ENCODE data around the gene MTHFSD. TPM values are rescaled to one million over a fixed set of nuclear protein-coding genes. Genes with fewer than 3 reads are reported as not detected.

Gene MTHFSD
- total RNA-seq, 1 experiment from 2014 or later, result 4.7 TPM

DNA sequence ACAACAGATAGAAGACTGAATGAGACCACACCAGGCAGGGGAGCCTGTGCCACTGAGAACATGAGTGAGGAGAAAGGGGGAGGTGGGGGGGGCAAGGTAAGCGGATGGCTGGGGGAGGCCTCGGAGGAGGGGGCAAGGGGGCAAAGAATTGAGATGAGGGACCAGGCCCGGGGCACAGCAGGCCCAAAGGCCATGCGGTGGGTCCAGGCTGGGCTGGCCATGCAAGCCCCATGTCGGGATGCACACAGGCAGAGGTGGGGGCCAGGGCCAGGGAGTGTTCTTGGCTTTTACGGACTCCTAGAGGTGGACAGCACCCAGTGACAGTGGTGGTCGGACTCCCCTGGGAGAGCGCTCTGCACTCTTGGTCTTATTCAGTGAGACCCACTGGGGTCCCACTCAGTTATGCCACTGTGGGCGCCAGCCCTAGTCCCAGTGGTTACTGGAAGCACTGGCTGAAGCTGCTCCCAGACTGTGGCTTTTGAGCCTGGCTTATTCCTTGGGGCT is 4.8 kb upstream of the MTHFSD start:
- DNase-seq, result no peak
- H3K36me3 Mint-ChIP-seq (ENCODE audit: insufficient read depth in 1 of 3, low read depth in 3 of 3), result no peaks in the 10 kb centered on the region

More for the DNA sequence above, 4.8 kb upstream of the MTHFSD start:
- no peak overlapping the region for H2AFZ ChIP-seq (ENCODE audit: low read length)
- H4K5ac ChIP-seq (ENCODE audit: insufficient read length, low read depth, low read length), result no peak overlapping the region
- H3K4me1 ChIP-seq (ENCODE audit: insufficient read depth, low read length), result no peaks in the 10 kb centered on the region
- no peak overlapping the region for H2AK5ac ChIP-seq (ENCODE audit: insufficient read length, low read length)
- no peak overlapping the region for H2BK15ac ChIP-seq (ENCODE audit: low read depth, low read length)
- H2BK120ac ChIP-seq (ENCODE audit: low read depth, low read length, poor library complexity, severe bottlenecking), result no peak overlapping the region
- no peak overlapping the region for H3K9ac ChIP-seq (ENCODE audit: extremely low read depth, insufficient read length, low read length)
- H2BK12ac ChIP-seq (ENCODE audit: insufficient read length, low read depth, low read length), result no peak overlapping the region
- Mint-ChIP-seq H3K27me3 (ENCODE audit: low read depth) (peaks cover 29% of the 10 kb centered on the region), H3K4me3 (no peak overlapping the region), H3K9me3 (peaks cover 0 to 3% of the 10 kb centered on the region in 2 experiments; a peak in 1 of 5 replicates), H3K4me1 (peaks cover 12 to 25% of the 10 kb centered on the region in 2 experiments), H3K27ac (no peak overlapping the region)
- H3K23me2 ChIP-seq (ENCODE audit: insufficient read length, low read depth, low read length, poor library complexity, severe bottlenecking), result peaks cover 12% of the 10 kb centered on the region
- no peak overlapping the region for H3K56ac ChIP-seq (ENCODE audit: insufficient read length, low read depth, low read length)
- no peaks in the 10 kb centered on the region for H4K20me1 ChIP-seq (ENCODE audit: control insufficient read depth, insufficient read depth, insufficient read length)
- H3K14ac ChIP-seq (ENCODE audit: insufficient read depth, low read length), result no peak overlapping the region
- H3K23ac ChIP-seq (ENCODE audit: insufficient read length, low read depth, low read length), result no peak overlapping the region
- H3K27me3 ChIP-seq (ENCODE audit: insufficient read depth, low read length), result peaks cover 7% of the 10 kb centered on the region
- H3K79me2 ChIP-seq (ENCODE audit: insufficient read depth, low read length), result no peaks in the 10 kb centered on the region
- H2BK5ac ChIP-seq (ENCODE audit: insufficient read length, low read length), result no peak overlapping the region
- no peak overlapping the region for H4K8ac ChIP-seq (replicated peaks; ENCODE audit: insufficient read length, low read depth, low read length)
- H3K18ac ChIP-seq (ENCODE audit: insufficient read length, low read depth, low read length), result no peak overlapping the region
- no peak overlapping the region for H3K4ac ChIP-seq (ENCODE audit: low read depth, low read length)
- no peak overlapping the region for H3K27ac ChIP-seq (ENCODE audit: insufficient read length, low read depth, low read length)
- WGBS (ENCODE audit: extremely low coverage, insufficient read length, low lambda C conversion rate), result no CpG with 5 or more reads among the region's 9 CpGs
- H3T11ph ChIP-seq (ENCODE audit: low read length), result no peak overlapping the region
- no peak overlapping the region for H2BK20ac ChIP-seq (ENCODE audit: low read depth, low read length, poor library complexity, severe bottlenecking)
- no peaks in the 10 kb centered on the region for H3K79me1 ChIP-seq (ENCODE audit: insufficient read depth, low read depth, low read length, poor library complexity, severe bottlenecking)
- no peak overlapping the region for H4K91ac ChIP-seq (ENCODE audit: insufficient read length, low read depth, low read length)
- H3K9me3 ChIP-seq (ENCODE audit: control insufficient read depth, low read depth, low read length), result no peaks in the 10 kb centered on the region
- TF ChIP-seq, protein P1, sequence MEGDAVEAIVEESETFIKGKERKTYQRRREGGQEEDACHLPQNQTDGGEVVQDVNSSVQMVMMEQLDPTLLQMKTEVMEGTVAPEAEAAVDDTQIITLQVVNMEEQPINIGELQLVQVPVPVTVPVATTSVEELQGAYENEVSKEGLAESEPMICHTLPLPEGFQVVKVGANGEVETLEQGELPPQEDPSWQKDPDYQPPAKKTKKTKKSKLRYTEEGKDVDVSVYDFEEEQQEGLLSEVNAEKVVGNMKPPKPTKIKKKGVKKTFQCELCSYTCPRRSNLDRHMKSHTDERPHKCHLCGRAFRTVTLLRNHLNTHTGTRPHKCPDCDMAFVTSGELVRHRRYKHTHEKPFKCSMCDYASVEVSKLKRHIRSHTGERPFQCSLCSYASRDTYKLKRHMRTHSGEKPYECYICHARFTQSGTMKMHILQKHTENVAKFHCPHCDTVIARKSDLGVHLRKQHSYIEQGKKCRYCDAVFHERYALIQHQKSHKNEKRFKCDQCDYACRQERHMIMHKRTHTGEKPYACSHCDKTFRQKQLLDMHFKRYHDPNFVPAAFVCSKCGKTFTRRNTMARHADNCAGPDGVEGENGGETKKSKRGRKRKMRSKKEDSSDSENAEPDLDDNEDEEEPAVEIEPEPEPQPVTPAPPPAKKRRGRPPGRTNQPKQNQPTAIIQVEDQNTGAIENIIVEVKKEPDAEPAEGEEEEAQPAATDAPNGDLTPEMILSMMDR (conservative IDR thresholded peaks at IDR 0.05), result no peak
- no peak overlapping the region for H3K4me2 ChIP-seq (ENCODE audit: insufficient read depth, insufficient read length, low read length)
